ACC112 (cell line): ENCODE data around the gene KCNE1.
A peak's percentile ranks its signal among the peaks of the same experiment; 100 is the strongest.
"Not testable (repeated sequence)": the region's sequence is repeated elsewhere in the genome, so short reads cannot be mapped to it uniquely, and the experiment has no call there.

ENCODE experiments used
- H2AFZ ChIP-seq: fragments of 200-600 bp; sonication (generic); one replicate; pipeline ENCODE4 v1.6.0; 2017; ENCODE audit warnings: antibody characterized with exemption, low read length; ENCODE audit not compliant: unreplicated experiment
- H3K27ac ChIP-seq: fragments of 200-600 bp; sonication (generic); 2 replicates; pipeline ENCODE4 v1.5.1; 2014; ENCODE audit warnings: low read depth, mild to moderate bottlenecking, antibody characterized with exemption, low read length, moderate library complexity
- H3K27me3 ChIP-seq: fragments of 200-600 bp; sonication (generic); 2 replicates; pipeline ENCODE4 v1.6.1; 2014; ENCODE audit warnings: mild to moderate bottlenecking, antibody characterized with exemption, low read length, moderate library complexity, mixed read lengths; ENCODE audit not compliant: insufficient read depth
- H3K36me3 ChIP-seq: fragments of 200-600 bp; sonication (generic); 2 replicates; pipeline ENCODE4 v1.6.1; 2016; ENCODE audit warnings: mild to moderate bottlenecking, antibody characterized with exemption, low read length, moderate library complexity, mixed read lengths; ENCODE audit not compliant: insufficient read depth
- H3K4me1 ChIP-seq: fragments of 200-600 bp; sonication (generic); one replicate; pipeline ENCODE4 v1.6.1; 2016; ENCODE audit warnings: low read length, mixed read lengths; ENCODE audit not compliant: insufficient read depth, unreplicated experiment, control insufficient read depth
- H3K4me3 ChIP-seq: fragments of 200-600 bp; sonication (generic); 2 replicates; pipeline ENCODE4 v1.5.1; 2014; ENCODE audit warnings: mild to moderate bottlenecking, low read depth, low read length
- H3K79me2 ChIP-seq: fragments of 200-600 bp; sonication (generic); one replicate; pipeline ENCODE4 v1.6.0; 2016; ENCODE audit warnings: low read length; ENCODE audit not compliant: control insufficient read depth, unreplicated experiment, insufficient read depth

KCNE1 gene

DNA sequence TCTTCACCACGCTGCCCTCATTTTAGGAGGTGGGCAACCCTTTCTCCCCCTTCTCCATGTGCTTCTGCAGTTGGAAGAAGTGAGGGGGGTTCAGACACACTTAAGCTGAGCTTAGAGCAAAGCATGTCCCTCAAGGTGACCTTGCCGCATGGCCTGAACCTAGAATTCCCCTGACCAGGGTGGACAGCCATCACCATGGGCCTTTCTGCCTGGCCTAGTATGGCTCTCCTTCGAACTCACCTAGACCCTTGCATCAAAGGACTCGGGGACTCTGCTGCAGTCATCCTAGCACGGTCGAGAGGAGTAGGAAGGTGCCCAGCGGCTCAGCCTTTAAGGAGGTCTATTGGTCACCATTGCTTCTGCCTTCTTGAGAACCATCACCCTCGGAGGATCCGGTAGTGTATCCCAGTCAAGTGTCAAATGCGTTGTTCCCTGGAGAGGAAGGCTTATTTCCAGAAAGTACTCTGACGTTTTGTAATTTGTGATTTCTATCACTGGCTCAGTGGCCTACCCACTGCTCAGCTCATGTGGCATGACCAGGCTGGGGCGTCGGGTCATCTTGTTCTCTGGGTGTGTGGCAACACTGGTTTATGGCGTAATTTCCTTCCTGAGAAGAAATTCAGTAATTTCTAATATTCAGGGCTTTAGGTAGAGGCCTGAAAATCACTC lies at the start of gene KCNE1:
Gene KCNE1, minus strand, starts transcription at position 424 of the 669 bp plus-strand sequence. CDS start 62,576 bp downstream, outside the sequence.
- H2AFZ ChIP-seq, result no peak within 1 kb of the TSS

DNA sequence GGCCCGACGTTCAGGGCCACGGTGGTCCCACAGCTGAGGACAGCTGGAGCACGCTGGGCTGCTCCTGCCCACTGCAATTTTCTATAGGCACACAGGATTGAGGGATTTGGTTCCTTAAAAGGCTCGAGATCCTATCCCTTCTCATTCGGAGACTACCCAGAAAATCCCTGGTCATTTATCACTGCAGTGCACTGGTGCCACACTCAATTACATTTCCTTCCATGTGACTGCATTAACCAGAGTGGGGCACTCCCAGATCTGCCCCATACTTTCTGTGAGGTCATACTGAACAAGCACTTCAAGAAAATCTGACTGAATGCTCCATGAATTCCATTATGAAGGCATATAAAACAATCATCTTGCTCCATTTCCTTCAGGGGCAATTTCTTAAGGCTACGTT lies 49.8 kb upstream of the KCNE1 start:
- Histone ChIP-seq H3K4me1 (no peaks in the 10 kb centered on the region), H3K36me3 (no peaks in the 10 kb centered on the region), H3K27me3 (no peaks in the 10 kb centered on the region), H2AFZ (no peak overlapping the region), H3K79me2 (no peaks in the 10 kb centered on the region), H3K4me3 (no peak overlapping the region), H3K27ac (no peak overlapping the region)

More for the DNA sequence above, at the start of gene KCNE1:
- H3K4me3 ChIP-seq, result no peak within 1 kb of the TSS
- H3K27ac ChIP-seq, result peak within 1 kb of the TSS; percentile 57; the same call in 1 of the 2 replicates
- peaks cover 27% of the 10 kb centered on the region for H3K4me1 ChIP-seq
- H3K27me3 ChIP-seq, result peaks cover under 1% of the 10 kb centered on the region; the same call in 1 of the 2 replicates
- H3K79me2 ChIP-seq, result no peaks in the 10 kb centered on the region
- H3K36me3 ChIP-seq, result peaks cover 5% of the 10 kb centered on the region; the same call in 1 of the 2 replicates

- Histone ChIP-seq H3K27ac (no peak overlapping the region), H3K4me1 (no peaks in the 10 kb centered on the region), H3K36me3 (no peaks in the 10 kb centered on the region), H3K4me3 (no peak overlapping the region), H2AFZ (no peak overlapping the region), H3K79me2 (no peaks in the 10 kb centered on the region), H3K27me3 (no peaks in the 10 kb centered on the region)
Measured at GRCh38 chr21:34560609-34561008, 48.6 kb upstream of the KCNE1 start.

GRCh38 chr21:34560021-34560420 lies 48.0 kb upstream of the KCNE1 start:
- Histone ChIP-seq H3K27ac (no peak overlapping the region), H3K79me2 (no peaks in the 10 kb centered on the region), H2AFZ (no peak overlapping the region), H3K27me3 (no peaks in the 10 kb centered on the region), H3K4me3 (no peak overlapping the region), H3K36me3 (no peaks in the 10 kb centered on the region), H3K4me1 (no peaks in the 10 kb centered on the region)

DNA sequence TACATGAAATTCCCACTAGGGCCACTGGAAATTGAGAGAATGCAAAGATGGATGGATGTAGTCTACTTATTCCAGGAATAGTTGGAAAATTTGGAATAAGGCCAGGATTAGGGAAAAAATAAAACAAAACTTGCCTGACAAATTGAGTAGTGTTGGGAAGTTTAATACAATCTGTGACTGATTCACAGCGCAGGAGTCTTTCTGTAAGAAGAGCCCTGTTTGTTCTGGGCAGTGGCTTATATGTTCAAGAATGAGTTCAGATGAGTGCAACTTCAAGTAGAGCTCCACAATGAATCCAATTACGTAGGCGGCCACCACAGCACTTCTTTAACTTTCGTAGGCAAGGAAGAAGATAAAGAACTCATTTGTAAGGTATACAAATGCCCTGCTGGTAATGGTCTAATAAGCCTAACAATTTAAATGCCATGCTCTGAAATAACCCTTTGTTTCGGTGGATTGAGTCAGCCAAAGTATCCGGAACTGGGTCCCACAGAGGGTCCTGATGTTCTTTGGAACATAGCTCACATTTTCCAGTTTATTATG lies 47.1 kb upstream of the KCNE1 start:
- Histone ChIP-seq H2AFZ (no peak overlapping the region), H3K36me3 (no peaks in the 10 kb centered on the region), H3K4me3 (no peak overlapping the region), H3K79me2 (no peaks in the 10 kb centered on the region), H3K27ac (no peak overlapping the region), H3K27me3 (no peaks in the 10 kb centered on the region), H3K4me1 (no peaks in the 10 kb centered on the region)

DNA sequence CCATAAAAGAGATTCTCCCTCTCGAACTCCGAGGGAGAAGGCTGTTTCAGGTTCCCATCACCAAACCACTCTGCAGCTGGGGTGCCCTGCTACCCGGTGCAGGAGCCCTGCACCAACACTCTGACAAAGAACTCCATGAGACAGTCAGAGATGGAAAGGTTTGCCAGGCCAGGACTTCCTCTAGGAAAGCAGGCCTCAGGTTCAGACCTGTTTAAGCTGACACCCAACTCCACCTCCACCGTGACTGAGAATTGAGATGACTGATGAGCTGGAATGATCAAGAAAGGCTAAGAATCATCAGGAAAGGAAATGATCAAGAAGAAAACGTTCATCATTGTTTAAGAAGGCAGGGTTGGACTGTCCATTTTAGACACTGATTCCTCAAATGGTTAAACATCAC lies 46.2 kb upstream of the KCNE1 start:
- Histone ChIP-seq H3K4me3 (no peak overlapping the region), H3K27ac (no peak overlapping the region), H3K4me1 (peaks cover 6% of the 10 kb centered on the region), H3K27me3 (no peaks in the 10 kb centered on the region), H3K79me2 (no peaks in the 10 kb centered on the region), H3K36me3 (no peaks in the 10 kb centered on the region), H2AFZ (no peak overlapping the region)

DNA sequence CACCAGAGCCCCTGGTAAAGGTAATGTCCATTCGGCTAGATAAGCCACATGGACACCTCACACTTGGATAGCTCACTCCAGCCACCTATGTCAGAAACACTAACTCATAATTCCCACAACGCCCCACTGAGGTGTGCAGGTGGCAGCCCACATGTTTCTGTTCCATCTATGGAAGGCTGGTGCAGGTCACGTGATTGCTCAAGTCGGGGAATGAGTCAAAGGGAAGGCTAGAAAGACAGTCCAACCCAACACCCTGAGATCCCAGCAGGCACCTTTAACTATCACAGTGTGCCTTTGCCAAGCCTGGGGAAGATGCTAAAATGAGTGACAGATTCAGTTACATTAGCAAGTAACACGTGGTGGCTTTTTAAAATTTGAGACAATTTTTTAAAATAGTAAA lies 45.3 kb upstream of the KCNE1 start:
- no peaks in the 10 kb centered on the region for H3K27me3 ChIP-seq
- H3K27ac ChIP-seq, result no peak overlapping the region
- no peaks in the 10 kb centered on the region for H3K36me3 ChIP-seq
- H2AFZ ChIP-seq, result no peak overlapping the region
- H3K79me2 ChIP-seq, result no peaks in the 10 kb centered on the region
- peaks cover 15% of the 10 kb centered on the region for H3K4me1 ChIP-seq
- no peak overlapping the region for H3K4me3 ChIP-seq

GRCh38 chr21:34554670-34555069 lies 42.7 kb upstream of the KCNE1 start:
- H2AFZ ChIP-seq, H3K27me3 ChIP-seq, H3K36me3 ChIP-seq, H3K4me3 ChIP-seq, H3K27ac ChIP-seq, H3K79me2 ChIP-seq: not testable (repeated sequence)
- peaks cover 16% of the 10 kb centered on the region for H3K4me1 ChIP-seq

DNA sequence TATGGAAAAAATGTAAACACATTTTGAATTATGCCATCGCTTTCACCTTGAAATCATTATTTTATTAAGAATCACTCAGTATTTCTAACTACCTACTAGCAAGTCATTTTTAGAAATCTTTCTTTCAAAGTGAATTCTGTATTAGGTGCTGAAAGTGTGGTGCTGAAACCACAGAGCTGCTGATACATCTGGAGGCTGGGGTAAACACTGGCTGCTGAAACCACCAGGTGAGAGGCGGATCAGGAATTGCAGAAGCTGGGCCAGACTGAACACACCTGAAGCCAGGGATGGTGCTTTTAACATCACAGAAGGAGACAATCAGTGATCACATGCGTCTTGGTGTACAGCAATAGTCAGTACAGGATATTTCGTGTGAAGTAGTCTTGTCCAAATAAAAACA lies 42.2 kb upstream of the KCNE1 start:
- Histone ChIP-seq H3K36me3 (no peaks in the 10 kb centered on the region), H3K27me3 (no peaks in the 10 kb centered on the region), H3K79me2 (no peaks in the 10 kb centered on the region), H3K27ac (peak overlapping the region; percentile 88; the same call in 1 of the 2 replicates), H3K4me1 (peaks cover 16% of the 10 kb centered on the region), H3K4me3 (no peak overlapping the region), H2AFZ (no peak overlapping the region)

GRCh38 chr21:34553151-34553952 lies 41.3 kb upstream of the KCNE1 start:
- Histone ChIP-seq H3K27me3 (no peaks in the 10 kb centered on the region), H3K4me3 (peak overlapping the region; percentile 36; the same call in 1 of the 2 replicates), H3K36me3 (no peaks in the 10 kb centered on the region), H2AFZ (peak overlapping the region; percentile 63), H3K79me2 (no peaks in the 10 kb centered on the region), H3K4me1 (peaks cover 16% of the 10 kb centered on the region), H3K27ac (peak overlapping the region; percentile 88)
